ACHN (cell line): Measurements from ENCODE around the gene SPATA45.
"Not testable (repeated sequence)": the region's sequence is repeated elsewhere in the genome, so short reads cannot be mapped to it uniquely, and the experiment has no call there.

Source experiments
- DNase-seq: peaks from one replicate; pipeline ENCODE4 v3.0.0-alpha.2; 2015
- in situ Hi-C: cut with HindIII; loops from 2 replicates; pipeline ENCODE4 v1.10.0; 2017; ENCODE audit warnings: low sequenced_read_pairs, low pct_ligation_motif_present, low pct_unique_long_range_greater_than_20kb

The SPATA45 gene

DNA sequence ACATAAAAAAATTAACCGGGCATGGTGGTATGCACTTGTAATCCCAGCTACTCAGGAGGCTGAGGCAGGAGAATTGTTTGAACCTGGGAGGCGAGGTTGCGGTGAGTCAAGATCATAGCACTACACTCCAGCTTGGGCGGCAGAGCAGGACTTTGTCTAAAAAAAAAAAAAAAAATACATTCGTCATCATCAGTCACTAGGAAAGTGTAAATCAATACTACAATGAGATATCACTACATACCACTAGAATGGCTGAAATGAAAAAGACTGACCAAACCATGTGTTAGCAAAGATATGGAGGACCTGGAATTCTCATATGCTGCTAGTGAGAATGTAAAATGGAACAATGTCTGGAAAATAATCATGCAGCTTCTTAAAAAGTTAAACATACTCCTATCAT, 9.3 kb downstream of the SPATA45 start:
- in situ Hi-C loops: no loop called here
- no peak for DNase-seq

DNA sequence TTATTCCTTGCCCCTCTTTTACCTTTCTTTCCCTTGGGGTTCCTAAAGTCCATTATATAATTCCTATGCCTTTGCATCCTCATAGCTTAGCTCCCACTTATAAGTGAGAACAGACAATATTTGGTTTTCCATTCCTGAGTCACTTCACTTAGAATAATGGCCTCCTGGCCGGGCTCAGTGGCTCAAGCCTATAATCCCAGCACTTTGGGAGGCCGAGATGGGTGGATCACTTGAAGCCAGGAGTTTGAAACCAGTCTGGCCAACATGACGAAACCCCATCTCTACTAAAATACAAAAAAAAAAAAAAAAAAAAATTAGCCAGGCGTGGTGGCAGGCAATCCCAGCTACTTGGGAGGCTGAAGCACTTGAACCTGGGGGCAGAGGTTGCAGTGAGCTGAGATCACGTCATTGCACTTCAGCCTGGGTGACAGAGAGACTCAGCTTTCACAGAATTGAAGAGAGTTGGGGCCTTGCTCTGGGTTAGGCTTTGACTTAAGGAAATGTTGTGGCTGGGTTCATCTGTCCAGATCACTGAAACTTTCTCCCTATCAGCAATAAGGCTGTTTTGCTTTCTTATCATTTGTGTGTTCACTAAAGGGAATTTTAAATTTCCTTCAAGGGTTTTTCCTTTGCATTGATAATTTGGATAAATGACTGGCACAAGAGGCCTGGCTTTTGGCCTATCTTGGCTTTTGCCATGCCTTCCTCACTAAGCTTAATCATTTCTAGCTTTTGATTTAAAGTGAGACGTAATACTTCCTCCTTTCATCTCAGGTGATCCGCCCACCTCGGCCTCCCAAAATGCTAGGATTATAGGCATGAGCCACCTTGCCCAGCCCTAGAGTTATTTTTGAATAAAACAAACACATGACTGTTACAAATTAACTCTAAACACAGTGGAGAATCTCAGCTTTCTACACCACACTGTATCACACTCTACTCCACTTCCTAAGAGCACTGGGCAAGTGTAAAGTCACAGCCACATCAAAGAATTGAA, 13.9 kb downstream of the SPATA45 start:
- in situ Hi-C loops, DNase-seq: not testable (repeated sequence)

DNA sequence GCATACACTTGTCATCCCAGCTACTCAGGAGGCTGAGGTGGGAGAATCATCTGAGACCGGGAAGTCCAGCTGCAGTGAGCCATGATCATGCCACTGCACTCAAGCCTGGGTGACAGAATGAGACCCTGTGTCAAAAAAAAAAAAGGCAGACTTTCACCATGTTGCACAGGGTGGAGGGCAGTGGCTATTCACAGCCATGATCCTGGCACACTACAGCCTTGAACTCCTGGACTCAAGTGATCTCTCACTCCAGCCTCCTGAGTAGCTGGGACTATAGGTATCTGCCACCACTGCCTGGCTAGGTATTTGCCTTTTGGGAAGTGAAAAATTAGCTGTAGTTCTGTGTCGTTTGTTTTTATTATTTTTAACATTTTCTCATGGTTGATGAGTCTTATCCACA, 19.1 kb downstream of the SPATA45 start:
- no peak for DNase-seq

DNA sequence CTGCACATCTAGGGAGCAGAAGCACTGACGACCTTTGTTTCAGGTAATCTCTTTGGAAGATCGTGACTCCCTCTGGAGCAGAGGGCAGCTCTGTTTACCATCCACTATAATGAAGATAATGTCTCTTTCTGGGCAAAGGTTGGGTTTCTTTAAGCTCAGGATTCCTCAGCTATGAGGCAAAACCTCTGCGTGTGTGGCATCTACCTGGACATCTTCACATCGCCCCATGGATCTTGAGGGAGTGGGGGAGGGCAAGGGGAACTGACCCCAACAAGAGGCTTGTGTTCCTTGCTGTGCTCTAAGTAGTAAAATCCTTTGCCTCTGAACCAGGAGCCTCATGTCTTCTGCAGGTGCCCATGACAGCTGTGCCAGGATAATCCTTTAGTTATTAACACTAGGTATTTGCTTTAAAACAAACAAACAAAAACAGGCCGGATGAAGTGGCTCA, 19.6 kb downstream of the SPATA45 start:
- DNase-seq: no peak
- in situ Hi-C loops: no loop called here

More for the DNA sequence above, 19.1 kb downstream of the SPATA45 start:
- in situ Hi-C loops: no loop called here

DNA sequence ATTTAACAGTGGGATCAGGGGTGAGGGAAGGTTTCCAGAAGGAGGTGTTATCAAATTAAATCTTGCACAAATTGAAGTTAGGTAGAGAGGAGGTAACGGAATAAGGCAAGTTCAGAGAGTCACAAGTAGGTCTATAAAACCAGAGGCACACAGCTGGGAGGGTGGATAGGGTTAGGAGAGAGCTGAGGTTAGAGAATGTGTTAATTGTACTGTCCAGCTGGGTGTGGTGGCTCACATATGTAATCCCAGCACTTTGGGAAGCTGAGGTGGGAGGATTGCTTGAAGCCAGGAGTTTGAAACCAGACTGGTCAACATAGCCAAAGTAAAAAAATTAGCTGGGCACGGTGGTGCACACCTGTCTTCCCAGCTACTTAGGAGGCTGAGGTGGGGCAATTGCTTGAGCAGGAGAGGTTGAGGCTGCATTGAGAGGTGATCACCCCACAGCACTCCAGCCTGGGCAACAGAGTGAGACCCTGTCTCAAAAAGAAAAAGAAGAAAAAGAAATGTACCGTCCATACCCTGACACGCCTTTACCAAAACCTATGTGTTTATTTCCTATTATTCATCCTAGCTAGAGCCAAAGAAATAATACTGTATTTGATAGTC, 20.2 kb downstream of the SPATA45 start:
- in situ Hi-C loops: no loop called here
- no peak for DNase-seq

DNA sequence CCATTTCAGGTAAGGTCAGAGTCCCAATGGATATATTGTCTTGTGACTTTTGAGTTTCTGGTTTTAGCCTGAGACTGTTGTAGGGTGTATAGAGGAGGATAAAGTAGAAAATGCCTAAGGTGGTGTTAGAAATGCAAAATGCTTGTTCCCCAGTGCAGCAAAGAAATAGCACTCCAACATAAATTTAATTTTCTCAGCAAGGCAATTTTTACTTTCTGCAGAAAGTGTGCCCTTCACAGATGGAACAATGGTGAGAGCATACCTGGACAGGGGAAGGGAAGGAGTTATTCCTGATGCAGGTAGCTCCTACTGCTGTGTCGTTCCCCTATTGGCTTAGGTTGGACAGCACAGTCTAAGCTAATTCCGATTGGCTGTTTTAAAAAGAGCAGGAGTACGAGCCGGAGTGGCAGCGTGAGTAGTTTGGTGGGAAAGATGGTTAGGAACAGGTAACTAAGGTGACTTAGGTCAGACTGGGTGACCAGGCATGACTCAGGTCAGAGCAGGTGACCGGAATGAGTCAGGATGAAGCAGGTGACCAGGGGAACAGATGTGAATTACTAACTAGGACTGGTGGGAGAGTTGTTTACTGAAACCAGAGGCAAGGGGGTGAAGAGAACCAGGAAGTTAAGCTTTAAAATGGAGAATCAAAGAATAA, 21.5 kb downstream of the SPATA45 start:
- in situ Hi-C loops: no loop called here
- DNase-seq: no peak

DNA sequence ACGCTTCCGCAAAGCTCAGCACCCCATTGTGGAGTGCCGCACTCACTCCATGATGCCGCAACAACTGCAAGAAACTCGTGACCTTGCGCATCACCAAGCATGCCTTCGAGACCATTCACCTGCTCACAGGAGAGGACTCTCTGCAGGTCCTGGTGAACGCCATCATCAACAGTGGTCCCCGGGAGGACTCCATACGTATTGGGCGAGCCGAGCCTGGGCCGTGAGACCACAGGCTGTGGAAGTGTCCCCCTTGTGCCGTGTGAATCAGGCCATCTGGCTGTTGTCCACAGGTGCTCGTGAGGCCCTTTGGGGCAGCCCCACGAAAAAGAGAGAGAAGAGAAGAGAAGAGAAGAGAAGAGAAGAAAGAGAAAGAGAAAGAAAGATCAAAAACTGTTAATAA, 23.2 kb downstream of the SPATA45 start:
- in situ Hi-C loops: no loop called here

DNA sequence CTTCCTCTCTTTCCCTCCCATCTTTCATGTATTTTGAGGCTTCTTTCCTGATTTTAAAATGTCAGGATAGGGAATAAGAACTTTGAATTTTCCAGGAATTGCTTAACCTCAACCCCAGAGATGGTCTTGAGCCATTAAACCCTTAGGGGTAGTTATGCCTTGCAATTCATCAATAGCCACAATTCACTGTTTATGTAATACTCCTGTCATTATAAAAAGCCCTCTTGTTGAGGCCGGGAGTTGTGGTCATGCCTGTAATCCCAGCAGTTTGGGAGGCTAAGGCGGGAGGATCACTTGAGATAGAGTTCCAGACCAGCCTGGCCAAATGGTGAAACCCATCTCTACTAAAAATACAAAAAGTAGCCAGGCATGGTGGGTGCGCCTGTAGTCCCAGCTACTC, 24.5 kb downstream of the SPATA45 start:
- in situ Hi-C loops: no loop called here
- no peak for DNase-seq

More for the DNA sequence above, 23.2 kb downstream of the SPATA45 start:
- DNase-seq: no peak

DNA sequence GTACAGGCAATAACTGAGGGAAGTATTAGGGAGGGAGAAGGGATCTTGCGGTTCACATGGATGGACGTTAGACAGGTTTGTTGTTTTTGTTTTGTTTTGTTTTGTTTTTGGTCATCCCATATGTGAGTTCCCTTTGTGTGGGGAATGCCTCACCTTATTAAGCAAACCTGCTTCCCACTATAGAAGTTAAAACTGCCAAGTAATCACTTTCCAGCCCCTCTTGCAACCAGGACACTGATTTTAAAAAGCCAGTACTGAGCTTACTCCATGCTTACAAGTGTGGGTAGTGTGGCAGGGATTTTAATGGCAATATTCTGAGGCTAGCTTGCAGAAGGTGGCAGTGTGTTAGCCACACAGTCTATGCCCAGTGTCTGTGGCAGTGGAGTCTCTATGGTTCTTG, 26.5 kb downstream of the SPATA45 start:
- no peak for DNase-seq
- in situ Hi-C loops: no loop called here

DNA sequence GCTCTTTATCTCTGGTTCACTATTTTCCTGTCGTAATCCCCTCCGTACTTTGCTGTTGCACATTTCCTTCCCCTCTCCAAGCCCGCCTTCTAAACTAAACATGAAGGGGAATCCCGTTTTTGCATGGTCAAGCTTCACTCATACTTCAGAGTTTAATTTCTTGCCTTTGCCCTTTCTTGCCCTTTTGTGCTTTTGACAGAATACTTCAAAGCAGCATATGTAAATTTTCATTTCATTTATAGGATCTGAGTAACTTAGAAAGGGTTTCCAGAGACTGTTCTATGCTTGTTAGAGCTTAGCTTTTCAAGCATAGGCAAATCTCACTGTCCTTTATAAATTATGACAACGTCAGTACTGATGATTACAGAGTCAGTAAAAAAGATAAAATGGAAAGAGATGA, 27.7 kb downstream of the SPATA45 start:
- in situ Hi-C loops: no loop called here
- no peak for DNase-seq

DNA sequence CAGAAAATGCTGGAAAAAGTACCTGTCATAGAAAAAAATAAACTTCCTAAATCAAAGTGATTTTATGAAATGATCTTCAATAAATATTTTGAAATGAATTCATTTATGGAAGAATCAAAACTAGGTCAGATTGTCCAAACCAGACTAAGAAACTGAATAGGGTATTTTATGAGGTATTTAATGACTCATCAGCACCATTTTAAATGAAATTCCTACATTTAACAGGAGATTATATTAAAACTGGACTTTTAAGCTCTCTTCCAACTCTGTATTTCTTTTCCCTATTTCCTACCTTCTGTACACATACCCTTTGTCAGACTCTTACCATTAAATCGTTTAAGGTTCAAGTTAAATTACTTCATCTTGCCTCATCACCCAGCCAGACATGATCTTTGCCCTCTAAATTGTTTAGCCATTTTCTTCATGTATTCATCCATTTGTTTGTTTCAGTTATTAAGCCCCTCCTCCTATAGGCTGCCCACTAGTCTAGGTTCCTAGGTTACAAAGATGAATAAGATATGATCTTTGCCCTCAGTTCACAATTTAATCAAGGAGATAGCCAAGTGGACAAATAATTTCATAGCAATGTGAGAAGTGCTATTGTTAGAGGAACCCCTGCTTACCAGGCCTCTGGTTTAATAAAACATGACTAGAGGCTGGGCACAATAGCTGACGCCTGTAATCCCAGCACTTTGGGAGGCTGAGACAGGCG, 30.7 kb downstream of the SPATA45 start:
- no peak for DNase-seq
- in situ Hi-C loops: no loop called here

DNA sequence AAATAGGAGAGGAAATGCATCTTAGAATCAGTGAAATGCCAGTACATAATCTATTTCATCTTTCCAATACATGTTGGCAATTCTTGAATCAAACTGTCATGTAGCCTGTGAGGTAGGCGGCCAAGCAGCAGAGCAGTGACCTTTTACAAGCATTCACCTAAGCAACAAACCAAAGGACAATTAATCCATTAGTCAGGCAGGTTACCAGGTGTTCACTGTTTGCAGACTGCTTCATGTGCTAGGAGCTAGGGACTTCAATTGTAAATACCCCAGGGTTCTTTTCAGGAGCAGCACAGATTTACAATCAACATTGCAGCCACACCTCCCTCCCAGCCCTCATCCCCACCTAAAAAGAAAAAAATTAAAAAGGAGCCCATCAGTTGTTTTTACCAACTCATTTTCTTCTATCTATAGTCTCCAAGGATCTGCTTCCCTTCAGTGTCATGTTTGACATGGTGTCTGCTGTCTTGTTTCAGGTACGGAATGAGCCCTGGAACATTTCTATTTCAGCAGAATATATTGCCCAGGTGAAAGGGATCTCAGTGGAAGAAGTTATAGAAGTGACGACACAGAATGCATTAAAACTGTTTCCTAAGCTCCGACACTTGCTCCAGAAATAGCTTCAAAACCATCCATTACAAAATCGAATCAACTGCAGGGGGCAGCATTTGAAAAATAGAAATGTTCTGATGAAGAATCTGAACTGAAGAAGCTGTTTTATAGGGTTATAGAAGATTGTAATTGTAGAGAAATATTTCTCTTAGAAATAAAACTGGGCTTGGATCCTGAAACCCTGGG, 32.7 kb downstream of the SPATA45 start:
- peak; percentile 48 for DNase-seq
- in situ Hi-C loops: no loop called here

DNA sequence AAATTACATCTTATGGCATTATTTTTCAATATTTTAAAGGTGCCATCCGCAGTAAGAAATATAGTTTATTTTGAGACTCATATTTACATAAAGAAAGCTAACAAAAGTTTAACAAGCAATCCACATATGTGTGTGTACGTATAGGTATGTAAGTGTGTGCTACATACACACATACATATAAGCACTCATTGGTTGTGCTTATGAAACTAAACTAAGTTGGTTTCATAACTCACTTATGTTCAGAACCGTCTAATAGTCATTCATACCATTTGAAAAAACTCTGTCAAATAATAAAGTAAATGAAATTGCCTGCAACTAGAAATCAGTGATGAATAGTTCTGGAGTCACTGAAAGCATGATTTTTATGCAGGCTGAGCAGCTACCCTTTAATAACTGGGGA, 41.7 kb downstream of the SPATA45 start:
- in situ Hi-C loops: no loop called here
- no peak for DNase-seq

DNA sequence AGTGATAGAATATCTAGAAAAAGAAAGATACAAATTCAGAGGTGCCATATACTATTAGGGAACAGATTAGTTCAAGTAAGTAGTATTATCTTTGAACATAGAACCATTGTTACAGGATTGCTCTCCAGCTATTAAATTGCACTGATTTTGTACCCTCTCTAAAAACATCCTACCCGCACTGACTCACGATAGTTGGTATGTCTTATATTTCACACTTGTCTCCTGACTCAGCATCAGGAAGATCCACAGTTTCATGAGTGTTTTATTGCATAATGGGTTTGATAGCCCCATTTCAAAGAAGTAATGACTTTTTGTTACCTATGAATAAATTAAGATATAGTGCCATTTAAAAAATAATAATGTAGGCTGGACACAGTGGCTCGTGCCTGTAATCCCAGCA, 49.8 kb downstream of the SPATA45 start:
- peak; percentile 33 for DNase-seq
- in situ Hi-C loops: no loop called here

DNA sequence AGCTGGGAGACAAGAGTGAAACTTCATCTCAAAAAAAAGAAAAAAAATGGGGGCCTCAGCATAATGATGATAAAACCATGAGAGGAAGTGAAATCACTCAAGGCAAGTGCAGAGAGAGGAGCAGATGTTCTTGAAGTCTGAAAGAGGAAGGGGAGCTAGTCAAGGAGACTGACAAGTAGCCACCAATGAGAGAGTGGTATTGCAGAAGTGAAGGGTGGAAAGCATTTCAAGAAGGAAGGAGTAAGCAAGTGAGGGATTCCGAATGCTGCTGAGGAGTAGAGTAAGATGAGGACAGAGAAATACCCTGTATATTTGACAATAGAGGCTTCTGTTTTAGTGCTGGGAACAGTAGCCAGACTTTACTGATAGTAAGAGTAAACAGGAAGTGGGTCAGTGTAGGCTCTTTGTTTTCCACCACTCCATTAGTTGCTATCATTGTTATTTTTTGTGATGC, 52.9 kb downstream of the SPATA45 start:
- DNase-seq: no peak
- in situ Hi-C loops: no loop called here

DNA sequence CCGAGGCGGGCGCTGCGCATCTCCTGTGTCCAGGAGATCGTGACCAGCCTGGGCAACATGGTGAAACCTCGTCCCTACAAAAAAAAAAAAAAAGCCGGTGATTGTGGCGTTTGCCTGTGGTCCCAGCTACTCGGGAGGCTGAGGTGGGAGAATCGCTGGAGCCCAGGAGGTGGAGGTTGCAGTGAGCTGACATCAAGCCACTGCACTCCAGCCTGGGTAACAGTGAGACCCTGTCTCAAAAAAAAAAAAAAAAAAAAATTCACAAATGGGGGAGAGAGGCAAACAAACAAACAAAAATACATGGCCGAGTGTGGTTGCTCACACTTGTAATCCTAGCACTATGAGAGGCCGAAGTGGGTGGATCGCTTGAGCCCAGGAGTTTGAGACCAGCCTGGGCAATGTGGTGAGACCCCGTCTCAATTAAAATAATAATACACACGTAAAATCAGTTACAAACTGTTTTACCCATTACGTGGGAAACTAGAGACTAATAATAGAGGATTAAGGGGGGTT, 55.0 kb downstream of the SPATA45 start:
- in situ Hi-C loops: no loop called here

DNA sequence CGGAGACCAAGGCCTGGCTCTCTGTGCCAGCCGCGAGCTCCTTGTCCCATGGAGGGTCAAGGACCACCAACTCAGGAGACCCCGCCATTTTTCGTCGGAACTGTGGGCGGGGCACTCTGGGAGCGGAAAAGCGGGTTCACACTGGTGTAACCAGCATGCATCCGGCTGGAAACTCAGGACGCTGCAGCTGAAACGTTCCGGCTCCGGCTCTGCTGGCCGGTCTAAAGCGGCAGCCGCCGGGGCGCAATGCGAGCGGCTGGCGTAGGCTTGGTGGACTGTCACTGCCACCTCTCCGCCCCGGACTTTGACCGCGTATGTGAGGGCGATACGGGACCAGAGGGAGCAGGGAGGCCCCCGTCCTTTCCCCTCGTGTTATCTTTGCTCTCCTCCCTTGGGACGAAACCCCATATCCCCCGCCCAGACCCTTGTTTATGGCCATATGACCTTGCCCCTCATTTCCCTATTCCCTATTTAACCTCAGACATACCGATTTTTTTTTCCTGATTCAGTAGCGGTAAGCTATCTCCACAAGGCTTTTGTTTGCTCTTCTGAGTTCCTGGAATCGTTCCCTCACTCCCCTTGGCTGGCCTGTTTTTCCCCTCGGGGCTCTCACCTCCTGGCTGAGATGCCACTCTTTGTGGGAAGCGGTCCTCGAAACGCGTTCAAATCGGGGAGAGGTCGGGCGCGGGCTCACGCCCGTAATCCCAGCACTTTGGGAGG, 55.6 kb downstream of the SPATA45 start, which contains the start of the genes NSL1 and TATDN3:
NSL1 (minus strand) TSS at position 102 of the 720 bp plus-strand sequence; CDS start at position 88, 14 bp downstream.
TATDN3 (plus strand) TSS at position 219 of the 720 bp plus-strand sequence; CDS start at position 247, 28 bp downstream.
- in situ Hi-C loops: no loop called here
- peak; percentile 96 for DNase-seq

More for the DNA sequence above, 55.0 kb downstream of the SPATA45 start:
- DNase-seq: no peak
